Activated CD4-positive, alpha-beta T cell treated with anti-CD3 and anti-CD28 coated beads, Interleukin-2, Interleukin-4, amounts not matched to agents 100 ng/mL and 50 ng/mL, durations not matched to agents 16 hours and 8 hours (primary cell): ENCODE measurements around the gene SNX30.
A peak's percentile ranks its signal among the peaks of the same experiment; 100 is the strongest.

Experiments
- DNase-seq: peaks from one replicate; pipeline ENCODE4 v3.0.0-alpha.2; 2020; ENCODE audit warnings: low spot score

SNX30 gene

DNA sequence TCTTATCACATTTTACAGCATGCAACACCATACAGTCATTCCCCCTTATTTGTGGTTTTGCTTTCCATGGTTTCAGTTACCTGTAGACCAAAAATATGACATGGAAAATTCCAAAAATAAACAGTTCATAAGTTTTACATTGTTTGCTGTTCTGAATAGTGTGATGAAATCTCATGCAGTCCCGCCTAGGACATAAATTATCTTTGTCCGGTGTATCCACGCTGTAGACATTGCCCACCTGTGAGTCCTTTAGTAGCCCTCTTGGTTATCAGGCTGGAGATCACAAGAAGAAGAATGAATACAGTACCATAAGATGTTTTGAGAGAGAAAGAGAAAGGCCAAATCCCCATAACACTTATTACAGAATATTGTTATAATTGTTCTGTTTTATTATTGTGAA lies 72.1 kb downstream of the SNX30 start:
- DNase-seq = no peak

DNA sequence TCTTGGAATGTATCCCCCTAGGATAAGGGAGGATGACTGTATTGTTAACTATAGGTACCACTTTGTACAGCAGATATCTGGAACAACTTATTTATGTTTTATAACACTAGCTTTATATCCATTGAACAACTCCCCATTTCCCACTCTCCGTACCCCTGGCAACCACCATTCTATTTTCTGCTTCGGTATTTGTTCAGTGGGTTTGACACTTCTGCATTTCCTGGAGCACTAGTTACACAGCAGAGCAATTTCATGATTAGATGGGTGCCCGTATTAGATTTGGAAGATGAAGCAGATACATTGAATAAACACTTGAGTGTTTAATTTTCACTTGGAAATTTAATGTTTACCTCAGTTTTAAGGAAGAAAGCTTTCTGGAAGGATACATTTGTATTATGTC lies 72.7 kb downstream of the SNX30 start:
- no peak for DNase-seq

GRCh38 chr9:112831281-112831851 lies 80.8 kb downstream of the SNX30 start:
- no peak for DNase-seq

- DNase-seq = no peak
Observed at GRCh38 chr9:112831969-112832368, 81.4 kb downstream of the SNX30 start.

GRCh38 chr9:112833081-112833480 lies 82.5 kb downstream of the SNX30 start:
- DNase-seq = no peak

- no peak for DNase-seq
Observed at GRCh38 chr9:112836394-112836793, 85.8 kb downstream of the SNX30 start.

- DNase-seq = no peak
Observed at GRCh38 chr9:112838342-112838741, 87.8 kb downstream of the SNX30 start.

DNA sequence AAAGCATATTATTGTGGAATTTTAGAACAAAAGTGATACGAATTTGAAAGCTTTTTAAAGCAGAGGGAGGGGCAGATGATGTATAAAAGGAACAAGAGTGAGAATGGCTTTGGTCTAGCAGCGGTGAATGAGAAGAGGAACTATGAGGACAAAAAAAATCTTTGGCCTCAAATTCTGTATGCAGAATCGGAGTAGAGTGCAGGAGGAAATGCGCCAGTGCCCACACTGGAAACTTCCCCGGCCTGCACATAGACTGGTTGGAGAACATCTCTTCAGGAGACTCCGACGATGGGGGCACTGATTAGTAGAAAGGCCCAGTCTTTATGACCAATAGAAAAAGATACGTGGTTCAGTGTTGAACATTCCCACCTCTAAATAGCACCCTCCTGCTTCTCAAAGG lies 88.8 kb downstream of the SNX30 start:
- DNase-seq = no peak

GRCh38 chr9:112841261-112841660 lies 90.7 kb downstream of the SNX30 start:
- DNase-seq = no peak

- no peak for DNase-seq
Observed at GRCh38 chr9:112842555-112842954, 92.0 kb downstream of the SNX30 start.

DNA sequence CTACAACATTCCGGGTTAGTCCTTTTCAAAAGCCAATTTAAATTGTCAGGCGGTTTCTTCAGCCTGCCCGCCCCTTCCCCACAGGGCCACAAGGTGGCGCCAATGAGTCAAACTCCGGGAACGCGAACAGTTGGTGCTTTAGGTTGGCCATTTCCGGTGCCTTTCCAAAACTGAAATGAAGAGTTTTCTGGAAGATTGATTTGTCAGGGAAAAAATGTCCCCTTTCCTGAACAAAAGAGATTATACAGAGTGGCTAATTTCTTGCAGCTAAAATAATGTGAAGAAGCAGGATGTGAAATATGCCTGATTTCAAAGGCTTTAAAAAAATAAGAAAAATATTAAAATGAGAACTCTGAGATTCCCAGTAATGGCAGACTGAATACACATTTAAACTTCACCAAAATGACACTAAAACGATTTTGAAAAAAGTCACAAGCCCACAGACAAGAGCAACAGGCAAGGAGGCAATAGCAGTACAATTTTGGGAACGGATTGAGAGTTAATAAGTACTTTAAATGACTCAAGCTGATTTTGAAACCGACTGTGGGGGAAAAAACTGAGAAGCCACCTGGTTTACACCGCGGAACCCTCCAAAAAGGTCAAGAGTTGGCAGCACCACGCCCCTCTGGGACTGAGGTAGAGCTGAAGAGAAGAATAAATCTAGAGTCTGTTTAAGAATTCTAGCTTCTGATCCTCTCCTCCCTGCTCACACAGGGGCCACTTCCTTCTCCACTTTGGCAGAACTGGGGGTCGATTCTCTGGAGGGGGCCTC lies 94.4 kb downstream of the SNX30 start:
- DNase-seq = peak; percentile 78

DNA sequence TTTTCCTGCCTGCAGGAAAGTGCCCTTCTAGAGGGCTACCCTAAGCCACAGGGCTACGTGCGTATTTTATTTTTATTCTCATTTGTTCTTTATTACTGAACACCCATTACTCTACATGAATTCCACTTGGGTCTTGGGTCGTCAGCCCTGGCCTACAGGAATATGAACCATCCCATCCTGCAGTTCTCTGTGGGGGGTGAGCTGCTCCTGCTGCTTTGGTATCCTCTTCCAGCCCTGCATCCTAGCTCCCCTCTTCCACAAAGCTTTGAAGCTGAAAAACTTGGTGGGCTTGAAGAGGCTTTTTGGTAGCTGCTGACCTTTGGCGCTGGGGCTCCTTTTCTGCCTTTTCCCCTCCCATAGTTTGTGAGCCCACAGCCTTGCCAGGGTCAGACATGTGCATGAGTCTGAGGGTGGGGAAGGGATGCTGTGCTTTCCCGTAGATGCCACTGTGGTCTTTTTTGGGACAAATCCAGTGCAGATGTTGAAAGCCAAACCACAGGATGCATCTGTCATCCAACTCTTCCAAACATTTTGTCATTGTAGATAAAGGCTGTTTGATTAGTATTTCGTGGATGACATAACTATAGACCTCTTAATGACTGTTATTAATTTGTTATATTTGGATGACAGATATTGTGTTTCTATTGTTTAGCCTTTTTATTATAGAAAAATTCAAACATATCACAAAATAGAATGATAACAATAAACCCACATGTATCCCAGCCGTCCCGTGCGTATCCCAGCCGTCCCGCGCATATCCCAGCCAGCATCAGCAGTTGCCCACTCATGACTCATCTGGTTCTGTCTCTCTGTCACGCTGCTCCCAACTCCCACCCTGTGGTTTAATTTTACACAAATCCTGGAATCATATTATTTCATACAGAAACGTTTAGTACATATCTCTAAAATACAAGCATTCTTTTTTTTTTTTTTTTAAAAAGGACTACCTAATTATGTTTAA lies 96.2 kb downstream of the SNX30 start:
- no peak for DNase-seq

GRCh38 chr9:112848316-112849151 lies 98.0 kb downstream of the SNX30 start:
- DNase-seq = no peak

DNA sequence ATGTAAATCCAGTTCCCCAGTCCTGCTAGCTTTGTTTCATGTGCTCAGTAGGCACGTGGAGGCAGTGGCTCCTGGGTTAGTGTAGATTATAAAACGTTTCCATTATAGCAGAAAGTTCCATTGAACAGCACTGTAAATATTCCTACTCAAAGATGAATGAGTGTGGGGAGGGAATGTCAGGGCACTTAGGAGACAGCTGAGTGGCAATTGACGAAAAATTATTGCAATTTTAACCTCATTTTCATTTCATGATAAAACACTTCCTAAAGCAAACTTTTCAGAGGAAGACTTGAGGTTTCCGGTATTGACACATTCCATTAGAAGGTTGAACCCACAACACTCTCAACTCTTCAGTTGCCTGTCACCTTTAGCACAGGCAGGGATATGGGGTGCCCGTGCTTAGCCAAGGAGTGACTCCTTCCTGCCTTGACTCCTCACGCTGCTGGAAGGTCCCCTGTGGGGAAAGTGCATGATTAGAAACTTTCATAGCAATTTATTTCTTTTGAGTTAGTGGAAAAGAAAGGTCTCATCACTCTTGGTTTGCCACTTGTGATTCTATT lies 98.9 kb downstream of the SNX30 start:
- peak; percentile 5 for DNase-seq

DNA sequence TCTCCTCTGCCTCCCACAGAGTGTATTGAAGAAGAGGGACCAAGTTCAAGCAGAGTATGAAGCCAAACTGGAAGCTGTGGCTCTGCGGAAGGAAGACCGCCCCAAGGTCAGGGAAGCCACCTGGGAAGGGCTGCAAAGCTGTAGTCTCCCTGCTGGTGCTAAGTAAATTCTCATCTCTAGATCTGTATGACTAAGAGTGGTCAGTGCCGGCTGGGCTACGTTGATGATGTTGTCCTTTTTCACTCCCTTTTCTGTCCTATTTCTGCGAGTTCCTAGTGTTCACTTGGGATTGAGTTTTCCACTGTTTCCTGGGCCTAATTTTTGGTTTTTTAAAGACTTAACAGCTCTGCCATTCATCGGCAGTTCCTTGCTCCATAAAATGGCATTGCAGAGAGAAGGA lies 100.3 kb downstream of the SNX30 start:
- no peak for DNase-seq

GRCh38 chr9:112852741-112853504 lies 102.4 kb downstream of the SNX30 start:
- no peak for DNase-seq

DNA sequence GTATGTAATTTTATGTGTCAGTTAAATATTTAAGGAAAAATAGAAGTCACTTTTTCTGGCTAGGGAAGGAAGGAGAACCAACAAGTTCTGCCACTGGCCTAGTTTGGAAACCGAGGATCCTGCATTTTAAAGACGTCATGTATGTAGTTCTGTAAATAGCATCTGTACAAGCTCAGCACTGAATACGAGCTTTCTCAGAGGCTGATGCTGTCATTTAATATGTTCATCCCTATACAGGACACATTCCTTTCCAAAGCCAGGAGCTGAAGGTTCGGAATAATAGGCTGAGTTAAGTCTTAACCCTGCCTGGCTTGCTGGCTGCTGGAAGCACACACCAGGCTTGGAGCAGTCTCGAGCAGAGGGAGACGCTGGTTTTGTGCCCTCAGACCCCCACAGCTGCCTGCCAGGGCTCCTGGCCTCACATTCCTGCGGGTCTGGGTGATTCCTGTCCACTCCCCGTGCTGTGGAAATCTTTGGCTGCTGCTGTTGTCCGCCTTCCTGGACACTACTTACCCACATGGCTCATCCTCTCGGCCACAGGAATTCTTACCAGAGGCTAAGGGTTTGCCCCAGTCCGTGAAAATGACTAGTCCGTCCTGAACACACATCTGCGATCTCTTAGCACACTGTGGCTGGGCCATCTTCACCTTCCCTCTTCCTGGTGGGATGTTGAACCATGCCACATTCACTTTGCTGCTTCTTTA lies 103.5 kb downstream of the SNX30 start:
- no peak for DNase-seq

GRCh38 chr9:112854657-112855056 lies 104.1 kb downstream of the SNX30 start:
- no peak for DNase-seq

GRCh38 chr9:112856200-112856599 lies 105.6 kb downstream of the SNX30 start:
- DNase-seq = no peak

GRCh38 chr9:112856843-112857242 lies 106.3 kb downstream of the SNX30 start:
- no peak for DNase-seq
